Panc1 (cell line): ENCODE results near the gene CHRNE. TPM values are rescaled to one million over a fixed set of nuclear protein-coding genes. Genes with fewer than 3 reads are reported as not detected.

Experiments used
- ATAC-seq: fragments of 200-7000 bp; cut with Tn5 transposase; 2 replicates; pipeline ENCODE4 v1.9.1; 2020; ENCODE audit warnings: mild to moderate bottlenecking, moderate library complexity
- BruUV-seq: library from RNA; stranded (reverse); fragments of 400-500 nt; replicated peaks from 2 replicates; lab custom pipeline; 2021; lab: Mats Ljungman, UMichigan
- CTCF ChIA-PET: fragments of 300-600 bp; sonication (Branson Sonifier 250); formaldehyde crosslinking; loops from one replicate; lab custom pipeline; 2022; ENCODE audit warnings: antibody characterized with exemption; lab: Charles Lee
- POLR2A ChIA-PET: fragments of 300-600 bp; sonication (Branson Sonifier 250); formaldehyde crosslinking; loops from one replicate; lab custom pipeline; 2022; ENCODE audit warnings: antibody characterized with exemption; lab: Charles Lee
- DNase-seq: peaks from one replicate; pipeline ENCODE4 v3.0.0-alpha.2; 2010; ENCODE audit warnings: low read depth, low spot score
- H3K27ac ChIP-seq: 2 replicates; pipeline ENCODE4 v1.5.1; 2011; ENCODE audit warnings: mild to moderate bottlenecking, low read length, inconsistent platforms
- H3K27me3 ChIP-seq: fragments of 200-500 bp; sonication (Bioruptor generic); 2 replicates; pipeline ENCODE4 v1.6.0; 2014; ENCODE audit warnings: low read length, inconsistent platforms; ENCODE audit not compliant: control insufficient read depth, insufficient read depth
- H3K36me3 ChIP-seq: fragments of 200-500 bp; sonication (Bioruptor generic); 2 replicates; pipeline ENCODE4 v1.5.1; 2014; ENCODE audit warnings: inconsistent platforms, mild to moderate bottlenecking, low read length, moderate library complexity; ENCODE audit not compliant: control insufficient read depth, insufficient read depth
- H3K4me1 ChIP-seq: 2 replicates; pipeline ENCODE4 v1.5.1; 2011; ENCODE audit warnings: inconsistent platforms, mild to moderate bottlenecking, low read length, moderate library complexity; ENCODE audit not compliant: control insufficient read depth, insufficient read depth
- H3K4me3 ChIP-seq, 2 experiments: 2 replicates each; pipeline ENCODE4 v1.5.1; 2011 to 2012; ENCODE audit warnings: low read depth in 2 of 2, low read length in 2 of 2, mild to moderate bottlenecking in 2 of 2, inconsistent platforms in 1 of 2, moderate library complexity in 1 of 2
- H3K9me3 ChIP-seq: fragments of 200-500 bp; sonication (Bioruptor generic); 2 replicates; pipeline ENCODE4 v1.5.1; 2014; ENCODE audit warnings: low read depth, mild to moderate bottlenecking, inconsistent platforms, low read length, moderate library complexity; ENCODE audit not compliant: control insufficient read depth, insufficient read depth
- CTCF ChIP-seq: fragments of 450-650 bp; IDR thresholded peaks from 2 replicates; pipeline ENCODE4 v1.5.1; 2017; ENCODE audit warnings: mild to moderate bottlenecking
- POLR2AphosphoS5 ChIP-seq: IDR thresholded peaks from 2 replicates; pipeline ENCODE4 v1.6.1; 2012; ENCODE audit warnings: mild to moderate bottlenecking, low read depth, low read length, moderate library complexity
- REST ChIP-seq, 2 experiments: IDR thresholded peaks; 2 replicates each; pipeline ENCODE4 v1.6.1; 2011 to 2012; ENCODE audit warnings: low read depth in 2 of 2, control low read depth in 1 of 2, low read length in 1 of 2, mild to moderate bottlenecking in 1 of 2, moderate library complexity in 1 of 2; ENCODE audit not compliant: insufficient read depth in 1 of 2
- SIN3A ChIP-seq: IDR thresholded peaks from 2 replicates; pipeline ENCODE4 v1.6.1; 2012; ENCODE audit warnings: low read depth, mild to moderate bottlenecking, low read length, moderate library complexity, borderline replicate concordance; ENCODE audit not compliant: insufficient read depth
- TCF7L2 ChIP-seq: IDR thresholded peaks from 2 replicates; pipeline ENCODE4 v1.6.1; 2011; ENCODE audit warnings: mild to moderate bottlenecking, low read depth, low read length, inconsistent platforms
- in situ Hi-C: cut with HindIII; loops from 2 replicates; pipeline ENCODE4 v1.10.0; 2016; ENCODE audit warnings: low sequenced_read_pairs, low pct_unique_long_range_greater_than_20kb
- intact Hi-C: fragments of 100-400 bp; cut with micrococcal nuclease; formaldehyde crosslinking; loops from one replicate; pipeline ENCODE4 v1.10.0; 2022; ENCODE audit not compliant: unreplicated experiment
- total RNA-seq: library from RNA; stranded (reverse); gene quantifications from one replicate; pipeline ENCODE4 v1.2.1, GENCODE V29; 2021; ENCODE audit not compliant: unreplicated experiment

The CHRNE gene
- total RNA-seq, 1 experiment from 2014 or later: 0.13 TPM

GRCh38 chr17:4856271-4856936 lies 46.5 kb downstream of the CHRNE start:
- Histone ChIP-seq H3K27ac (no peak overlapping the region), H3K4me3 (no peak overlapping the region), H3K9me3 (no peaks in the 10 kb centered on the region), H3K4me1 (no peaks in the 10 kb centered on the region; the same call in 1 of the 2 replicates), H3K36me3 (no peaks in the 10 kb centered on the region), H3K27me3 (no peaks in the 10 kb centered on the region)
- intact Hi-C loops (no loop called here), in situ Hi-C loops (no loop called here)
- DNase-seq (no peak), ATAC-seq (no peak)
- ChIA-PET POLR2A (no interaction called here), CTCF (interaction anchor here (0.6 kb wide), 1 partner anchor 9 kb away, joined by 6 read pairs; no protein-coding TSS in a partner anchor)
- TF ChIP-seq SIN3A (no peak), TCF7L2 (no peak), CTCF (no peak), REST (IDR thresholded peaks at IDR 0.05; ENCODE audit: insufficient read depth in 1 of 2, low read depth in 2 of 2, low read length in 1 of 2) (no peak), POLR2AphosphoS5 (no peak)
- no TSS peak for BruUV-seq

GRCh38 chr17:4854111-4854681 lies 48.7 kb downstream of the CHRNE start:
- ATAC-seq (no peak), DNase-seq (no peak)
- Histone ChIP-seq H3K9me3 (no peaks in the 10 kb centered on the region), H3K27ac (no peak overlapping the region), H3K36me3 (no peaks in the 10 kb centered on the region), H3K4me3 (no peak overlapping the region), H3K4me1 (no peaks in the 10 kb centered on the region; the same call in 1 of the 2 replicates), H3K27me3 (no peaks in the 10 kb centered on the region)
- POLR2A ChIA-PET: no interaction called here
- intact Hi-C loops: no loop called here
- BruUV-seq: no TSS peak
- CTCF ChIA-PET: no interaction called here
- TF ChIP-seq POLR2AphosphoS5 (no peak), REST (IDR thresholded peaks at IDR 0.05; ENCODE audit: insufficient read depth in 1 of 2, low read depth in 2 of 2, low read length in 1 of 2) (no peak), CTCF (no peak), SIN3A (no peak), TCF7L2 (no peak)
- in situ Hi-C loops: no loop called here
